ENCODE results near the gene OR4D9. TPM values are rescaled to one million over a fixed set of nuclear protein-coding genes. Genes with fewer than 3 reads are reported as not detected.

The OR4D9 gene
- total and polyA plus RNA-seq, 2 experiments from 2014 or later, result not detected

- TF ChIP-seq ETS1 (IDR thresholded peaks at IDR 0.05) (no peak), STAT1 (IDR thresholded peaks at IDR 0.05; ENCODE audit: unreplicated experiment) (no peak), ZNF114 (CRISPR knock-in tag; IDR thresholded peaks at IDR 0.05) (no peak), JUNB (IDR thresholded peaks at IDR 0.05; ENCODE audit: unreplicated experiment) (no peak), ZNF331 (CRISPR knock-in tag; IDR thresholded peaks at IDR 0.05; ENCODE audit: low read depth) (no peak), CREB1 (CRISPR knock-in tag; IDR thresholded peaks at IDR 0.05; ENCODE audit: low read depth) (no peak), EZH2 (IDR thresholded peaks at IDR 0.05; ENCODE audit: low read depth, unreplicated experiment) (no peak), POLR2AphosphoS5 (IDR thresholded peaks at IDR 0.05; ENCODE audit: low read depth) (no peak), ZNF462 (CRISPR knock-in tag; IDR thresholded peaks at IDR 0.05) (no peak), EZH2phosphoT487 (IDR thresholded peaks at IDR 0.05; ENCODE audit: unreplicated experiment) (no peak)
- H3F3A ChIP-seq (replicated peaks; ENCODE audit: low read depth), result no peaks in the 10 kb centered on the region
- Mint-ChIP-seq H3K36me3 (ENCODE audit: low read depth) (no peaks in the 10 kb centered on the region), H3K4me3 (no peak within 1 kb of the TSS), H3K9me3 (no peaks in the 10 kb centered on the region), H3K4me1 (no peaks in the 10 kb centered on the region), H3K27ac (no peak within 1 kb of the TSS), H3K27me3 (ENCODE audit: insufficient read depth, low read depth, poor library complexity) (no peaks in the 10 kb centered on the region)
- no peaks in the 10 kb centered on the region for H3K4me1 ChIP-seq (ENCODE audit: insufficient read depth)
- no peaks in the 10 kb centered on the region for H3K27me3 ChIP-seq (ENCODE audit: insufficient read depth)
- H4K20me1 ChIP-seq (replicated peaks; ENCODE audit: insufficient read depth), result no peaks in the 10 kb centered on the region
- no peak for ATAC-seq
- H3K79me2 ChIP-seq (replicated peaks; ENCODE audit: insufficient read depth), result no peaks in the 10 kb centered on the region
- no peak for DNase-seq (ENCODE audit: low spot score)
- no peak within 1 kb of the TSS for H3K4me3 ChIP-seq
- no peaks in the 10 kb centered on the region for H3K9me2 ChIP-seq (ENCODE audit: insufficient read depth)
- H3K27ac ChIP-seq (ENCODE audit: low read depth), result no peak within 1 kb of the TSS
- H3K4me2 ChIP-seq, result no peak within 1 kb of the TSS
- no peaks in the 10 kb centered on the region for H3K36me3 ChIP-seq (ENCODE audit: insufficient read depth)
- H2AFZ ChIP-seq, result no peak within 1 kb of the TSS
Measured at GRCh38 chr11:59503276-59503675, 8.1 kb upstream of the OR4D9 start, which contains the start of gene OR4D11. Gene OR4D11 (plus strand): TSS chr11:59503576. CDS start chr11:59503576, 0 bp downstream.

All from GM23338 (cell line).